ENCODE measurements around the gene C1orf185. TPM values are rescaled to one million over a fixed set of nuclear protein-coding genes. Genes with fewer than 3 reads are reported as not detected.
"Not testable (repeated sequence)": the region's sequence is repeated elsewhere in the genome, so short reads cannot be mapped to it uniquely, and the experiment has no call there.

Gene C1orf185
- total and polyA plus RNA-seq, 9 of the 15 experiments (the other 6 are each of a cell fraction or from before 2014, with no cell fraction given) = not detected

DNA sequence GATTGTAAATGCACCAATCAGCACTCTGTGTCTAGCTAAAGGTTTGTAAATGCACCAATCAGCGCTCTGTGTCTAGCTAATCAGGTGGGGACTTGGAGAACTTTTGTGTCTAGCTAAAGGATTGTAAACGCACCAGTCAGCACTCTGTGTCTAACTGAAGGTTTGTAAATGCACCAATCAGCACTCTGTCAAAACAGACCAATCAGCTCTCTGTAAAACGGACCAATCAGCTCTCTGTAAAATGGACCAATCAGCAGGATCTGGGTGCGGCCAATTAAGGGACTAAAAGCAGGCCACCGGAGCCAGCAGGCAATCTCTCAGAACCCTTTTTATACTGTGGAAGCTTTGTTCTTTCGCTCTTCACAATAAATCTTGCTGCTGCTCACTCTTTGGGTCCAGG is 76.0 kb downstream of the C1orf185 start:
- peak; percentile 55 for TF ChIP-seq C11orf30 (IDR thresholded peaks at IDR 0.05; ENCODE audit: low read depth)
- peak; percentile 82 for TF ChIP-seq ZNF316 (IDR thresholded peaks at IDR 0.05)
- TF ChIP-seq NFYB (IDR thresholded peaks at IDR 0.05; ENCODE audit: extremely low read depth, insufficient read length) = peak; percentile 76
- peak; percentile 43; the same call in 1 of the 2 replicates for TF ChIP-seq CC2D1A (IDR thresholded peaks at IDR 0.05)
- H3K27ac ChIP-seq (ENCODE audit: extremely low read depth, low read depth, low read length); intact Hi-C loops (cut with micrococcal nuclease); BruUV-seq (replicated peaks); H3K9ac ChIP-seq (ENCODE audit: insufficient read depth in 1 of 2, low read depth in 2 of 2, low read length in 2 of 2); H4K20me1 ChIP-seq (replicated peaks; ENCODE audit: control insufficient read depth, insufficient read depth, low read length); H3K4me3 ChIP-seq; H3K4me2 ChIP-seq (ENCODE audit: insufficient read depth, low read length); H3K4me1 ChIP-seq (replicated peaks in 1 of 2; ENCODE audit: control insufficient read depth in 2 of 2, insufficient read depth in 2 of 2, low read length in 2 of 2); DNase-seq (ENCODE audit: extremely low read depth in 1 of 4, low spot score in 3 of 4); FAIRE-seq; H3K9me1 ChIP-seq (ENCODE audit: control insufficient read depth, insufficient read depth, low read length); in situ Hi-C loops (cut with MboI); H3K36me3 ChIP-seq (ENCODE audit: control insufficient read depth, insufficient read depth, low read length); H2AFZ ChIP-seq (ENCODE audit: low read depth, low read length); H3K79me2 ChIP-seq (ENCODE audit: control insufficient read depth, insufficient read depth, low read length); CTCF ChIA-PET (ENCODE audit: low intra/inter-chr PET ratio); H3K9me3 ChIP-seq (replicated peaks; ENCODE audit: control insufficient read depth, insufficient read depth, low read depth, low read length): not testable (repeated sequence)
- POLR2A ChIA-PET = interaction anchor here (0.6 kb wide), 1 partner anchor 14 kb away, joined by 3 read pairs; no protein-coding TSS in a partner anchor
- H3K27me3 ChIP-seq (ENCODE audit: control insufficient read depth in 2 of 2, insufficient read depth in 2 of 2, low read length in 2 of 2) = peaks cover 13 to 16% of the 10 kb centered on the region in 2 experiments; a peak in 2 of 5 replicates
- ATAC-seq = peak; percentile 42
- whole genome bisulfite sequencing (ENCODE audit: insufficient coverage, low coverage, missing lambda C conversion rate) = 15% methylated on average over 6 of the region's 6 CpGs

DNA sequence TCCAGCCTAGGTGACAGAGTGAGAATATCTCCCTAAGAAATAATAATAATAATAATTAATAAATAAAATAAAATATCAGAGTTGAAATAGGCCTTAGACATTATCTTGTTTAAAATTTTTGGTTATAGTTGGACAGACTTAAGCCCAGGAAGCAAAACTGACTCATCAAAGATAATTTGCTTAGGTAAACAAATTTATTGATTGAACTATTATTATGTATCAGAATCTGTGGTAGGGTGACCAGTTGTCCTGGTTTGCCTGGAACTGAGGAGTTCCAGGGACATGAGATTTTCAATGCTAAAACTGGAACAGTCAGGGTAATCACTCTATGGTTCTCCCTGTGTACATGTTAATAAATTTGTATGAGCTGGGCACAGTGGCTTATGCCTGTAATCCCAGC is 86.2 kb downstream of the C1orf185 start:
- no peaks in the 10 kb centered on the region for H4K20me1 ChIP-seq (replicated peaks; ENCODE audit: control insufficient read depth, insufficient read depth, low read length)
- in situ Hi-C loops (cut with MboI) = loop anchor here (10.0 kb wide), 1 partner anchor 263 kb away; no protein-coding TSS in a partner anchor
- H3K27ac ChIP-seq (ENCODE audit: extremely low read depth, low read depth, low read length) = no peak overlapping the region
- no peaks in the 10 kb centered on the region for H3K9me1 ChIP-seq (ENCODE audit: control insufficient read depth, insufficient read depth, low read length)
- H3K4me2 ChIP-seq (ENCODE audit: insufficient read depth, low read length) = no peak overlapping the region
- ATAC-seq = no peak
- H3K9me3 ChIP-seq (replicated peaks; ENCODE audit: control insufficient read depth, insufficient read depth, low read depth, low read length) = no peaks in the 10 kb centered on the region
- H3K36me3 ChIP-seq (ENCODE audit: control insufficient read depth, insufficient read depth, low read length) = no peaks in the 10 kb centered on the region
- ChIA-PET POLR2A (interaction anchor here (1.0 to 1.5 kb wide), 3 partner anchors 9 to 220 kb away, joined by 3 read pairs; no protein-coding TSS in a partner anchor), CTCF (ENCODE audit: low intra/inter-chr PET ratio) (interaction anchor here (2.4 to 5.9 kb wide), 2 partner anchors 314 to 414 kb away, joined by 22 to 58 read pairs; no protein-coding TSS in a partner anchor)
- H2AFZ ChIP-seq (ENCODE audit: low read depth, low read length) = no peak overlapping the region
- H3K79me2 ChIP-seq (ENCODE audit: control insufficient read depth, insufficient read depth, low read length) = no peaks in the 10 kb centered on the region
- H3K27me3 ChIP-seq (ENCODE audit: control insufficient read depth in 2 of 2, insufficient read depth in 2 of 2, low read length in 2 of 2) = peaks cover 0 to 8% of the 10 kb centered on the region in 2 experiments; a peak in 1 of 5 replicates
- H3K4me3 ChIP-seq = no peak overlapping the region
- DNase-seq (ENCODE audit: extremely low read depth in 1 of 4, low spot score in 3 of 4) = no peak
- BruUV-seq (replicated peaks) = no TSS peak
- peaks cover 0 to 3% of the 10 kb centered on the region in 2 experiments; a peak in 1 of 5 replicates for H3K4me1 ChIP-seq (replicated peaks in 1 of 2; ENCODE audit: control insufficient read depth in 2 of 2, insufficient read depth in 2 of 2, low read length in 2 of 2)
- no peak for FAIRE-seq
- no peak overlapping the region for H3K9ac ChIP-seq (ENCODE audit: insufficient read depth in 1 of 2, low read depth in 2 of 2, low read length in 2 of 2)
- intact Hi-C loops (cut with micrococcal nuclease) = no loop called here
- TF ChIP-seq ZFP36 (IDR thresholded peaks at IDR 0.05; ENCODE audit: low read depth, low read length, partially characterized antibody) (no peak), ESRRA (IDR thresholded peaks at IDR 0.05; ENCODE audit: borderline replicate concordance, low read depth) (no peak), C11orf30 (IDR thresholded peaks at IDR 0.05; ENCODE audit: low read depth) (peak; percentile 61), MAFK (IDR thresholded peaks at IDR 0.05; ENCODE audit: low read length) (peak; percentile 72), ATF7 (IDR thresholded peaks at IDR 0.05) (no peak), POLR2G (IDR thresholded peaks at IDR 0.05; ENCODE audit: low read depth, low read length) (no peak), FIP1L1 (IDR thresholded peaks at IDR 0.05; ENCODE audit: low read depth, low read length, poor library complexity, severe bottlenecking) (no peak), ZNF316 (IDR thresholded peaks at IDR 0.05) (peak; percentile 82), BMI1 (IDR thresholded peaks at IDR 0.05; ENCODE audit: low read length) (no peak)
- TF ChIP-seq, protein P1, sequence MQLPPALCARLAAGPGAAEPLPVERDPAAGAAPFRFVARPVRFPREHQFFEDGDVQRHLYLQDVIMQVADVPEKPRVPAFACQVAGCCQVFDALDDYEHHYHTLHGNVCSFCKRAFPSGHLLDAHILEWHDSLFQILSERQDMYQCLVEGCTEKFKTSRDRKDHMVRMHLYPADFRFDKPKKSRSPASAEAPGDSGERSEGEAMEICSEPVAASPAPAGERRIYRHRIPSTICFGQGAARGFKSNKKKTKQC (CRISPR knock-in tag; IDR thresholded peaks at IDR 0.05) = no peak
- TF ChIP-seq, protein P2, sequence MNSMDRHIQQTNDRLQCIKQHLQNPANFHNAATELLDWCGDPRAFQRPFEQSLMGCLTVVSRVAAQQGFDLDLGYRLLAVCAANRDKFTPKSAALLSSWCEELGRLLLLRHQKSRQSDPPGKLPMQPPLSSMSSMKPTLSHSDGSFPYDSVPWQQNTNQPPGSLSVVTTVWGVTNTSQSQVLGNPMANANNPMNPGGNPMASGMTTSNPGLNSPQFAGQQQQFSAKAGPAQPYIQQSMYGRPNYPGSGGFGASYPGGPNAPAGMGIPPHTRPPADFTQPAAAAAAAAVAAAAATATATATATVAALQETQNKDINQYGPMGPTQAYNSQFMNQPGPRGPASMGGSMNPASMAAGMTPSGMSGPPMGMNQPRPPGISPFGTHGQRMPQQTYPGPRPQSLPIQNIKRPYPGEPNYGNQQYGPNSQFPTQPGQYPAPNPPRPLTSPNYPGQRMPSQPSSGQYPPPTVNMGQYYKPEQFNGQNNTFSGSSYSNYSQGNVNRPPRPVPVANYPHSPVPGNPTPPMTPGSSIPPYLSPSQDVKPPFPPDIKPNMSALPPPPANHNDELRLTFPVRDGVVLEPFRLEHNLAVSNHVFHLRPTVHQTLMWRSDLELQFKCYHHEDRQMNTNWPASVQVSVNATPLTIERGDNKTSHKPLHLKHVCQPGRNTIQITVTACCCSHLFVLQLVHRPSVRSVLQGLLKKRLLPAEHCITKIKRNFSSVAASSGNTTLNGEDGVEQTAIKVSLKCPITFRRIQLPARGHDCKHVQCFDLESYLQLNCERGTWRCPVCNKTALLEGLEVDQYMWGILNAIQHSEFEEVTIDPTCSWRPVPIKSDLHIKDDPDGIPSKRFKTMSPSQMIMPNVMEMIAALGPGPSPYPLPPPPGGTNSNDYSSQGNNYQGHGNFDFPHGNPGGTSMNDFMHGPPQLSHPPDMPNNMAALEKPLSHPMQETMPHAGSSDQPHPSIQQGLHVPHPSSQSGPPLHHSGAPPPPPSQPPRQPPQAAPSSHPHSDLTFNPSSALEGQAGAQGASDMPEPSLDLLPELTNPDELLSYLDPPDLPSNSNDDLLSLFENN (IDR thresholded peaks at IDR 0.05; ENCODE audit: low read depth in 2 of 2, low read length in 2 of 2) = no peak

All from K562 (cell line).